Endothelial cell of umbilical vein (primary cell): ENCODE data around the gene RNF40. TPM values are rescaled to one million over a fixed set of nuclear protein-coding genes. Genes with fewer than 3 reads are reported as not detected.

Experiments used
- BruUV-seq: library from RNA; stranded (reverse); fragments of 400-500 nt; replicated peaks from 2 replicates; lab custom pipeline; 2021; lab: Mats Ljungman, UMichigan
- CTCF ChIA-PET: fragments of 300-600, 350-600 bp; sonication (Branson Sonifier 250); formaldehyde crosslinking; loops from one replicate; lab custom pipeline; 2021; ENCODE audit warnings: antibody characterized with exemption, inconsistent platforms; lab: Charles Lee
- POLR2A ChIA-PET: fragments of 300-600, 350-600 bp; sonication (Branson Sonifier 250); formaldehyde crosslinking; loops from one replicate; lab custom pipeline; 2021; ENCODE audit warnings: antibody characterized with exemption, inconsistent platforms; lab: Charles Lee
- DNase-seq: peaks from one replicate; pipeline ENCODE4 v3.0.0-alpha.2; 2011; ENCODE audit warnings: low read depth, low spot score
- FAIRE-seq: peaks from 2 replicates; lab custom pipeline; 2011; peaks lifted over from hg19 to GRCh38; lab: Jason Lieb, UNC
- H2AFZ ChIP-seq: 2 replicates; pipeline ENCODE4 v1.6.0; 2012; ENCODE audit warnings: low read depth, low read length, control low read depth, inconsistent platforms
- H3K27ac ChIP-seq: 2 replicates; pipeline ENCODE4 v1.5.1; 2011; ENCODE audit warnings: low read depth, mild to moderate bottlenecking, control low read depth, low read length, moderate library complexity; ENCODE audit not compliant: insufficient read depth
- H3K27me3 ChIP-seq, 2 experiments: 2 replicates each; pipeline versions ENCODE4 v1.6.0 to v1.6.1; 2011; ENCODE audit warnings: low read length in 2 of 2, mixed read lengths in 1 of 2; ENCODE audit not compliant: control insufficient read depth in 2 of 2, insufficient read depth in 2 of 2
- H3K36me3 ChIP-seq, 2 experiments: 2 replicates in 1 of 2; 3 replicates in 1 of 2; pipeline ENCODE4 v1.5.1; 2011; ENCODE audit warnings: low read length in 2 of 2, mild to moderate bottlenecking in 1 of 2, moderate library complexity in 1 of 2; ENCODE audit not compliant: control insufficient read depth in 2 of 2, insufficient read depth in 2 of 2; ENCODE audit errors: extremely low read depth in 1 of 2
- H3K4me1 ChIP-seq: 3 replicates; pipeline ENCODE4 v1.5.1; 2011; ENCODE audit warnings: mild to moderate bottlenecking, low read length; ENCODE audit not compliant: control insufficient read depth, insufficient read depth; ENCODE audit errors: extremely low read depth
- H3K4me2 ChIP-seq: 2 replicates; pipeline ENCODE4 v1.6.1; 2011; ENCODE audit warnings: low read length, control low read depth, mixed read lengths; ENCODE audit not compliant: insufficient read depth
- H3K4me3 ChIP-seq, 3 experiments: fragments of 200-600 bp in 1 of 3; sonication (generic), shearing (Covaris generic) in 1 of 3; replicated peaks in 1 of 3; 2 replicates each; pipeline ENCODE4 v1.5.1; 2011 to 2016; ENCODE audit warnings: control low read depth in 3 of 3, low read length in 3 of 3, mild to moderate bottlenecking in 2 of 3, inconsistent platforms in 1 of 3, low read depth in 1 of 3, moderate library complexity in 1 of 3; ENCODE audit not compliant: insufficient read depth in 1 of 3
- H3K79me2 ChIP-seq: 2 replicates; pipeline ENCODE4 v1.6.0; 2012; ENCODE audit warnings: low read length, inconsistent platforms; ENCODE audit not compliant: control insufficient read depth, insufficient read depth
- H3K9ac ChIP-seq: replicated peaks from 2 replicates; pipeline ENCODE3; 2011; ENCODE audit warnings: low read length, control low read depth; ENCODE audit not compliant: insufficient read depth; ENCODE audit errors: extremely low read depth
- H3K9me1 ChIP-seq: replicated peaks from 3 replicates; pipeline ENCODE4 v1.6.0; 2011; ENCODE audit warnings: mild to moderate bottlenecking, low read length; ENCODE audit not compliant: control insufficient read depth, insufficient read depth; ENCODE audit errors: extremely low read depth
- H3K9me3 ChIP-seq: replicated peaks from 2 replicates; pipeline ENCODE4 v1.5.1; 2012; ENCODE audit warnings: low read length, inconsistent platforms; ENCODE audit not compliant: control insufficient read depth, insufficient read depth
- H4K20me1 ChIP-seq: replicated peaks from 2 replicates; pipeline ENCODE3; 2011; ENCODE audit warnings: mild to moderate bottlenecking, low read length; ENCODE audit not compliant: control insufficient read depth, insufficient read depth; ENCODE audit errors: extremely low read depth
- EZH2 ChIP-seq: IDR thresholded peaks from 2 replicates; pipeline ENCODE4 v1.6.1; 2012; ENCODE audit warnings: borderline replicate concordance, low read depth, mild to moderate bottlenecking, moderate library complexity, low read length, inconsistent platforms; ENCODE audit not compliant: severe bottlenecking
- FOS ChIP-seq: IDR thresholded peaks from 2 replicates; pipeline ENCODE4 v1.6.1; 2011; ENCODE audit warnings: mild to moderate bottlenecking, low read length, moderate library complexity, borderline replicate concordance; ENCODE audit not compliant: insufficient read depth
- GATA2 ChIP-seq: IDR thresholded peaks from 2 replicates; pipeline ENCODE4 v1.7.0; 2011; ENCODE audit warnings: low read depth, mild to moderate bottlenecking, moderate library complexity, mixed read lengths, low read length; ENCODE audit not compliant: insufficient read length, insufficient read depth
- JUN ChIP-seq: IDR thresholded peaks from 2 replicates; pipeline ENCODE4 v1.6.1; 2011; ENCODE audit warnings: borderline replicate concordance, low read depth; ENCODE audit not compliant: insufficient read length, insufficient read depth
- MYC ChIP-seq: IDR thresholded peaks from one replicate; pipeline ENCODE4 v1.6.1; 2011; ENCODE audit warnings: mild to moderate bottlenecking, low read depth, low read length
- POLR2A ChIP-seq: IDR thresholded peaks from 2 replicates; pipeline ENCODE4 v1.6.1; 2012; ENCODE audit warnings: low read depth, mild to moderate bottlenecking, control low read depth, low read length
- POLR2AphosphoS5 ChIP-seq: IDR thresholded peaks from 2 replicates; pipeline ENCODE4 v1.6.1; 2012; ENCODE audit warnings: low read depth, mild to moderate bottlenecking, control low read depth, low read length, moderate library complexity; ENCODE audit not compliant: insufficient read depth
- dilution Hi-C: fragments of 300-500 bp; cut with MboI; formaldehyde crosslinking; loops from one replicate; pipeline ENCODE4 v1.15.0; 2019; ENCODE audit warnings: low sequenced_read_pairs; ENCODE audit not compliant: extremely low pct_ligation_motif_present
- intact Hi-C: fragments of 100-400 bp; cut with micrococcal nuclease; formaldehyde crosslinking; loops from one replicate; pipeline ENCODE4 v1.10.0; 2022
- polyA plus RNA-seq, 4 experiments: library from polyadenylated mRNA; depleted of rRNA in 3 of 4; stranded (reverse) in 3 of 4; unstranded in 1 of 4; fragments of >200 nt; gene quantifications; 2 replicates each; pipeline versions ENCODE4 v1.2.1 to v1.2.3, GENCODE V29; 2011 to 2012; ENCODE audit warnings: missing spikeins in 1 of 4
- total RNA-seq: library from RNA; stranded (reverse); gene quantifications from 2 replicates; pipeline ENCODE4 v1.2.3, GENCODE V29; 2021
- TF ChIP-seq, protein P1 (sequence below), 2 donors: IDR thresholded peaks; 1 replicate in 1 of 2; 2 replicates in 1 of 2; pipeline ENCODE4 v1.5.1; 2011; ENCODE audit warnings: low read length in 2 of 2, mild to moderate bottlenecking in 2 of 2, moderate library complexity in 2 of 2, control low read depth in 1 of 2, inconsistent platforms in 1 of 2, low read depth in 1 of 2; ENCODE audit not compliant: insufficient read depth in 1 of 2; ENCODE audit errors: extremely low read depth in 1 of 2
- TF ChIP-seq, protein P2 (sequence below): IDR thresholded peaks from 2 replicates; pipeline ENCODE4 v1.6.1; 2011; ENCODE audit not compliant: insufficient read depth, insufficient read length

Gene RNF40
- total and polyA plus RNA-seq, 2 donors (not counting 3 experiments of a cell fraction or from before 2014, with no cell fraction given): 60.5 to 102 TPM

GRCh38 chr16:30753596-30753995 lies 8.5 kb upstream of the RNF40 start:
- Histone ChIP-seq H3K9me3 (no peaks in the 10 kb centered on the region), H3K4me2 (no peak overlapping the region), H3K36me3 (peaks cover 3 to 25% of the 10 kb centered on the region in 2 experiments), H3K9ac (no peak overlapping the region), H3K27me3 (no peaks in the 10 kb centered on the region), H3K9me1 (no peaks in the 10 kb centered on the region), H3K79me2 (peaks cover 17% of the 10 kb centered on the region), H2AFZ (no peak overlapping the region), H3K27ac (no peak overlapping the region), H3K4me1 (no peaks in the 10 kb centered on the region), H3K4me3 (no peak overlapping the region), H4K20me1 (no peaks in the 10 kb centered on the region)
- BruUV-seq: no TSS peak
- dilution Hi-C loops (no loop called here), intact Hi-C loops (no loop called here)
- TF ChIP-seq JUN (no peak), POLR2A (no peak)
- TF ChIP-seq, protein P1, sequence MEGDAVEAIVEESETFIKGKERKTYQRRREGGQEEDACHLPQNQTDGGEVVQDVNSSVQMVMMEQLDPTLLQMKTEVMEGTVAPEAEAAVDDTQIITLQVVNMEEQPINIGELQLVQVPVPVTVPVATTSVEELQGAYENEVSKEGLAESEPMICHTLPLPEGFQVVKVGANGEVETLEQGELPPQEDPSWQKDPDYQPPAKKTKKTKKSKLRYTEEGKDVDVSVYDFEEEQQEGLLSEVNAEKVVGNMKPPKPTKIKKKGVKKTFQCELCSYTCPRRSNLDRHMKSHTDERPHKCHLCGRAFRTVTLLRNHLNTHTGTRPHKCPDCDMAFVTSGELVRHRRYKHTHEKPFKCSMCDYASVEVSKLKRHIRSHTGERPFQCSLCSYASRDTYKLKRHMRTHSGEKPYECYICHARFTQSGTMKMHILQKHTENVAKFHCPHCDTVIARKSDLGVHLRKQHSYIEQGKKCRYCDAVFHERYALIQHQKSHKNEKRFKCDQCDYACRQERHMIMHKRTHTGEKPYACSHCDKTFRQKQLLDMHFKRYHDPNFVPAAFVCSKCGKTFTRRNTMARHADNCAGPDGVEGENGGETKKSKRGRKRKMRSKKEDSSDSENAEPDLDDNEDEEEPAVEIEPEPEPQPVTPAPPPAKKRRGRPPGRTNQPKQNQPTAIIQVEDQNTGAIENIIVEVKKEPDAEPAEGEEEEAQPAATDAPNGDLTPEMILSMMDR (IDR thresholded peaks at IDR 0.05; ENCODE audit: extremely low read depth in 1 of 2, insufficient read depth in 1 of 2, low read depth in 1 of 2, low read length in 2 of 2): no peak
- TF ChIP-seq, protein P2, sequence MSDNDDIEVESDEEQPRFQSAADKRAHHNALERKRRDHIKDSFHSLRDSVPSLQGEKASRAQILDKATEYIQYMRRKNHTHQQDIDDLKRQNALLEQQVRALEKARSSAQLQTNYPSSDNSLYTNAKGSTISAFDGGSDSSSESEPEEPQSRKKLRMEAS: no peak
- FAIRE-seq: no peak
- DNase-seq: no peak
- CTCF ChIA-PET: no interaction called here
- POLR2A ChIA-PET: no interaction called here

DNA sequence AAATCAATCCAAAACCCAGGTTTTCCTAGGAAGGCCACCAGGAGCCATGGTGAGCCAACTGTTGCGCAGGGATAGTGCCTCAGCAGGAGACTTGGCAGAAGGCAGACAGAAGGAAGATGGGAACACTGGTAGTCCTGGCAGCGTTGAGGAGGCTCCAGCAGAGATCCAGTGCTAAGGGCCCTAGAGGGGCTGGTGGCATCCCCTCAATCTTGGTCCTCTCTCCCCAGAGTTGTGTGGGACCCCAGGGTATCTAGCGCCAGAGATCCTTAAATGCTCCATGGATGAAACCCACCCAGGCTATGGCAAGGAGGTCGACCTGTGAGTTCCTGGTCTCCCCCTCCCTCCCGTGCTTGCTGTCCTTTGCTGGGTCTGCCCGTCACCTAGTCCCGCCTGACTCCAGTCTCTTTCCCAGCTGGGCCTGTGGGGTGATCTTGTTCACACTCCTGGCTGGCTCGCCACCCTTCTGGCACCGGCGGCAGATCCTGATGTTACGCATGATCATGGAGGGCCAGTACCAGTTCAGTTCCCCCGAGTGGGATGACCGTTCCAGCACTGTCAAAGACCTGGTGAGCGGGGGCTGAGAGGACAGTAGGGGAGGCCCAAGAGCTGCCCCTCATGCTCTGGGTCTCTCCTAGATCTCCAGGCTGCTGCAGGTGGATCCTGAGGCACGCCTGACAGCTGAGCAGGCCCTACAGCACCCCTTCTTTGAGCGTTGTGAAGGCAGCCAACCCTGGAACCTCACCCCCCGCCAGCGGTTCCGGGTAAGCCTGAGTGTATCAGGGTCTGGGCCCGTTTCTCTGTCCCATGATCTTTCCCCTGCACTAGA lies 6.0 kb upstream of the RNF40 start:
- H3K79me2 ChIP-seq: no peaks in the 10 kb centered on the region
- no TSS peak for BruUV-seq
- peaks cover 3 to 26% of the 10 kb centered on the region in 2 experiments for H3K36me3 ChIP-seq
- TF ChIP-seq, protein P2: no peak
- TF ChIP-seq POLR2AphosphoS5 (no peak), POLR2A (no peak), EZH2 (no peak), MYC (no peak), GATA2 (no peak), JUN (no peak), FOS (no peak)
- TF ChIP-seq, protein P1 (IDR thresholded peaks at IDR 0.05; ENCODE audit: extremely low read depth in 1 of 2, insufficient read depth in 1 of 2, low read depth in 1 of 2, low read length in 2 of 2): no peak
- H3K4me1 ChIP-seq: peaks cover 4% of the 10 kb centered on the region
- H3K27ac ChIP-seq: no peak overlapping the region
- no peaks in the 10 kb centered on the region for H3K9me3 ChIP-seq
- dilution Hi-C loops: no loop called here
- ChIA-PET POLR2A (no interaction called here), CTCF (no interaction called here)
- intact Hi-C loops: no loop called here
- no peaks in the 10 kb centered on the region for H4K20me1 ChIP-seq
- H2AFZ ChIP-seq: no peak overlapping the region
- no peaks in the 10 kb centered on the region for H3K27me3 ChIP-seq
- H3K4me3 ChIP-seq: no peak overlapping the region
- no peak overlapping the region for H3K4me2 ChIP-seq
- no peak for FAIRE-seq
- no peak for DNase-seq
- H3K9me1 ChIP-seq: no peaks in the 10 kb centered on the region
- no peak overlapping the region for H3K9ac ChIP-seq
